GM12878 (cell line): ENCODE measurements around the gene SLC35C1. TPM values are rescaled to one million over a fixed set of nuclear protein-coding genes. Genes with fewer than 3 reads are reported as not detected.

Experiments
- ATF3 ChIP-seq: IDR thresholded peaks from 2 replicates; pipeline ENCODE4 v1.6.1; 2011; ENCODE audit warnings: low read depth, mild to moderate bottlenecking, low read length, moderate library complexity, borderline replicate concordance; ENCODE audit errors: extremely low read depth
- ATF7 ChIP-seq: fragments of 450-650 bp; IDR thresholded peaks from 2 replicates; pipeline ENCODE4 v1.6.1; 2016; ENCODE audit warnings: low read depth, mild to moderate bottlenecking
- JUND ChIP-seq: IDR thresholded peaks from 2 replicates; pipeline ENCODE4 v1.6.1; 2012; ENCODE audit warnings: low read depth, mild to moderate bottlenecking, low read length, improper control_type of control experiment, moderate library complexity
- POU2F2 ChIP-seq: IDR thresholded peaks from 3 replicates; pipeline ENCODE4 v1.6.1; 2011; ENCODE audit warnings: low read depth, mild to moderate bottlenecking, low read length, borderline replicate concordance
- SUPT20H ChIP-seq: IDR thresholded peaks from 2 replicates; pipeline ENCODE4 v1.6.1; 2011; ENCODE audit warnings: low read depth, mild to moderate bottlenecking, low read length, moderate library complexity, borderline replicate concordance; ENCODE audit not compliant: control insufficient read depth
- polyA plus RNA-seq, 11 experiments: library from polyadenylated mRNA; depleted of rRNA in 4 of 11; unstranded in 6 of 11; stranded (reverse) in 5 of 11; fragments of >200 nt; fragmentation: Nextera tagmentation in 4 of 11; fragmentation: Illumina TruSeq in 1 of 11; extraction: Ambion mirVana in 4 of 11; extraction: Trizol in 1 of 11; gene quantifications; 1 replicate in 1 of 11; 2 replicates in 10 of 11; pipeline versions ENCODE4 v1.2.1 to v1.2.3, GENCODE V29; 2011 to 2016; ENCODE audit warnings: inconsistent platforms in 2 of 11, missing spikeins in 2 of 11, low read depth in 1 of 11
- total RNA-seq, 4 experiments: library from RNA; depleted of rRNA in 3 of 4; stranded (reverse); fragments of >200 nt in 3 of 4; fragmentation: Illumina TruSeq in 1 of 4; extraction: Trizol in 1 of 4; gene quantifications; 2 replicates each; pipeline versions ENCODE4 v1.2.1 to v1.2.3, GENCODE V29; 2013 to 2021
- TF ChIP-seq, protein P1 (sequence below): IDR thresholded peaks from 2 replicates; pipeline ENCODE4 v1.6.1; 2012; ENCODE audit warnings: low read depth, low read length, improper control_type of control experiment
- TF ChIP-seq, protein P2 (sequence below): IDR thresholded peaks from 2 replicates; pipeline ENCODE4 v1.6.1; 2012; ENCODE audit warnings: mild to moderate bottlenecking, low read depth, low read length

SLC35C1 gene
- total and polyA plus RNA-seq, 10 of the 15 experiments (the other 5 are each of a cell fraction or from before 2014, with no cell fraction given) = 0.55 to 9.7 (median 4.3) TPM

DNA sequence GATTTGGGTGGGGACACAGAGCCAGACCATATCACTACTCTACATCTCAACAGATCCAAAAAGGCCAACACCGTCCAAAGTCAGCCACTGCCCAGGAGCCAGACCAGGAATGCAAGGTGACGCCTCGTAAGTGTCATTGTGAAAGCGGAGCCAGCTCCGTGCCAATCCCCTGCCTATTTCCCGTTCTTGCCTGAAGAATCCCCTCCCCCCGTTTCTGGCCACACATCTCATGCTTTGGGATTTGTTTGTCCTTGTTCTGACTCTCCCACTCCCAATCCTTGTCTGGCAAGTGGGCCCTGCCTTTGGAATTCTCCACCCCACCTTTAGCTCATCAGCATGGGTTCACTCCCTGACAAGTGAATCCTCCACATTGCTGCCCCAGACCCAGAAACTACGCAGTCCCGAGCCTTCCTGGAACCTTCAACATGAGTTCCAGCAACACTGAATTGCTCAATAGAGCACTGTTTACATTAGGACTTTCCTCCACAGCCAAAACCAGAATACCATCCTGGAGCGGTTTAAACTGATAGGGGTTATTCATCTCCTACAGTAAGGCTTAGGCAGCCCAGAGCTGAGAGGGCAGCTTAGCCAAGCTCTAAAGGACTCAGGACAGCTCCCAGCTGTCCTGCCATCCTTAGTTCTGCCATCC lies 6.0 kb upstream of the SLC35C1 start (continued):
- TF ChIP-seq, protein P1, sequence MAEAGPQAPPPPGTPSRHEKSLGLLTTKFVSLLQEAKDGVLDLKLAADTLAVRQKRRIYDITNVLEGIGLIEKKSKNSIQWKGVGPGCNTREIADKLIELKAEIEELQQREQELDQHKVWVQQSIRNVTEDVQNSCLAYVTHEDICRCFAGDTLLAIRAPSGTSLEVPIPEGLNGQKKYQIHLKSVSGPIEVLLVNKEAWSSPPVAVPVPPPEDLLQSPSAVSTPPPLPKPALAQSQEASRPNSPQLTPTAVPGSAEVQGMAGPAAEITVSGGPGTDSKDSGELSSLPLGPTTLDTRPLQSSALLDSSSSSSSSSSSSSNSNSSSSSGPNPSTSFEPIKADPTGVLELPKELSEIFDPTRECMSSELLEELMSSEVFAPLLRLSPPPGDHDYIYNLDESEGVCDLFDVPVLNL = no peak
- TF ChIP-seq, protein P2, sequence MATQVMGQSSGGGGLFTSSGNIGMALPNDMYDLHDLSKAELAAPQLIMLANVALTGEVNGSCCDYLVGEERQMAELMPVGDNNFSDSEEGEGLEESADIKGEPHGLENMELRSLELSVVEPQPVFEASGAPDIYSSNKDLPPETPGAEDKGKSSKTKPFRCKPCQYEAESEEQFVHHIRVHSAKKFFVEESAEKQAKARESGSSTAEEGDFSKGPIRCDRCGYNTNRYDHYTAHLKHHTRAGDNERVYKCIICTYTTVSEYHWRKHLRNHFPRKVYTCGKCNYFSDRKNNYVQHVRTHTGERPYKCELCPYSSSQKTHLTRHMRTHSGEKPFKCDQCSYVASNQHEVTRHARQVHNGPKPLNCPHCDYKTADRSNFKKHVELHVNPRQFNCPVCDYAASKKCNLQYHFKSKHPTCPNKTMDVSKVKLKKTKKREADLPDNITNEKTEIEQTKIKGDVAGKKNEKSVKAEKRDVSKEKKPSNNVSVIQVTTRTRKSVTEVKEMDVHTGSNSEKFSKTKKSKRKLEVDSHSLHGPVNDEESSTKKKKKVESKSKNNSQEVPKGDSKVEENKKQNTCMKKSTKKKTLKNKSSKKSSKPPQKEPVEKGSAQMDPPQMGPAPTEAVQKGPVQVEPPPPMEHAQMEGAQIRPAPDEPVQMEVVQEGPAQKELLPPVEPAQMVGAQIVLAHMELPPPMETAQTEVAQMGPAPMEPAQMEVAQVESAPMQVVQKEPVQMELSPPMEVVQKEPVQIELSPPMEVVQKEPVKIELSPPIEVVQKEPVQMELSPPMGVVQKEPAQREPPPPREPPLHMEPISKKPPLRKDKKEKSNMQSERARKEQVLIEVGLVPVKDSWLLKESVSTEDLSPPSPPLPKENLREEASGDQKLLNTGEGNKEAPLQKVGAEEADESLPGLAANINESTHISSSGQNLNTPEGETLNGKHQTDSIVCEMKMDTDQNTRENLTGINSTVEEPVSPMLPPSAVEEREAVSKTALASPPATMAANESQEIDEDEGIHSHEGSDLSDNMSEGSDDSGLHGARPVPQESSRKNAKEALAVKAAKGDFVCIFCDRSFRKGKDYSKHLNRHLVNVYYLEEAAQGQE = no peak
- no peak for TF ChIP-seq SUPT20H
- TF ChIP-seq ATF7 = no peak
- TF ChIP-seq POU2F2 = no peak
- no peak for TF ChIP-seq ATF3
- no peak for TF ChIP-seq JUND
- TF ChIP-seq, all 136 proteins: peak for 0
